C4-2B (cell line): Measurements from ENCODE around the gene ARHGAP27.
"Not testable (repeated sequence)": the region's sequence is repeated elsewhere in the genome, so short reads cannot be mapped to it uniquely, and the experiment has no call there.

Source experiments
- H3K27ac ChIP-seq: fragments of 450-650 bp; 2 replicates; pipeline ENCODE4 v1.5.1; 2017
- CTCF ChIP-seq: fragments of 450-650 bp; conservative IDR thresholded peaks from 2 replicates; pipeline ENCODE4 v1.5.1; 2017; ENCODE audit warnings: mild to moderate bottlenecking
- ZFX ChIP-seq: fragments of 450-650 bp; IDR thresholded peaks from 2 replicates; pipeline ENCODE4 v1.6.1; 2017

The ARHGAP27 gene

GRCh38 chr17:45448066-45448465, 15.4 kb upstream of the ARHGAP27 start:
- H3K27ac ChIP-seq: not testable (repeated sequence)

GRCh38 chr17:45447650-45448049, 15.0 kb upstream of the ARHGAP27 start:
- H3K27ac ChIP-seq: not testable (repeated sequence)

- H3K27ac ChIP-seq: not testable (repeated sequence)
These were observed 14.4 kb upstream of the ARHGAP27 start for GRCh38 chr17:45446872-45447625.

- not testable (repeated sequence) for H3K27ac ChIP-seq
These were observed 13.5 kb upstream of the ARHGAP27 start for GRCh38 chr17:45445901-45446743.

- H3K27ac ChIP-seq: not testable (repeated sequence)
These were observed 12.5 kb upstream of the ARHGAP27 start for GRCh38 chr17:45444856-45445820.

- H3K27ac ChIP-seq: not testable (repeated sequence)
These were observed 11.6 kb upstream of the ARHGAP27 start for GRCh38 chr17:45444301-45444700.

GRCh38 chr17:45443371-45444260, 10.9 kb upstream of the ARHGAP27 start:
- H3K27ac ChIP-seq: not testable (repeated sequence)

GRCh38 chr17:45441526-45442310, 9.0 kb upstream of the ARHGAP27 start:
- H3K27ac ChIP-seq: no peak overlapping the region
- no peak for TF ChIP-seq CTCF
- TF ChIP-seq ZFX: no peak

- H3K27ac ChIP-seq: not testable (repeated sequence)
These were observed 8.3 kb upstream of the ARHGAP27 start for GRCh38 chr17:45440839-45441515.

- no peak for TF ChIP-seq ZFX
- H3K27ac ChIP-seq: no peak overlapping the region
These were observed 7.6 kb upstream of the ARHGAP27 start for GRCh38 chr17:45440161-45440778.

GRCh38 chr17:45438931-45439610, 6.4 kb upstream of the ARHGAP27 start:
- H3K27ac ChIP-seq: no peak overlapping the region
- TF ChIP-seq CTCF (no peak), ZFX (no peak)
